ENCODE measurements around the gene CEP170. TPM values are rescaled to one million over a fixed set of nuclear protein-coding genes. Genes with fewer than 3 reads are reported as not detected.

CEP170 gene
- total RNA-seq, 1 experiment from 2014 or later: 55.2 TPM

DNA sequence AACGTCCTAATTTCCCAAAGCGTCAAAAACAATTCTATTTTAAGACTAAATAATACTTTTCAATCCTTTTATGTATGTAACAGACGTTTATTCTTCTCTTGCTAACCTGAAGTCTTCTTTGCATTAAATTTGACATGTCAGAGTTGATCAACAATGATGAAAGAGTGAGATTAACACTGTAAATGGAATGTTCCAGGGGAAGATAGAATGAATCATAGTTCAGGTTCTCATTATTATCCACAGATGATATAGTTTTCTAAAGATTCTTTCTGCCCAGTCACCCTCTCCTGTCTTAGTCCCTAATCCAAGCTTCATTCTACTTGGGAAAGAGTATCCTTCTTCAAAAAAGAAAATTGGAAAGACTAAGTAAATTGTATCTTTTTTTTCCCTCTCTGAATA lies 39.6 kb upstream of the CEP170 start:
- POLR2A ChIA-PET: no interaction called here
- no peak for ATAC-seq

GRCh38 chr1:243293941-243294722 lies 39.1 kb upstream of the CEP170 start:
- no TSS peak for BruUV-seq (replicated peaks)
- ChIA-PET CTCF (no interaction called here), RAD21 (ENCODE audit: low non-redundant PET in 1 of 2, low total read pairs in 2 of 2, uncharacterized antibody in 2 of 2, unreplicated experiment in 2 of 2) (no interaction called here), POLR2A (no interaction called here)
- Histone ChIP-seq H3K9me3 (ENCODE audit: control insufficient read depth in 1 of 2, insufficient read depth in 1 of 2, low read depth in 1 of 2, low read length in 2 of 2) (no peaks in the 10 kb centered on the region), H3K36me3 (ENCODE audit: control insufficient read depth in 1 of 2, insufficient read depth in 2 of 2, low read length in 2 of 2) (0 out of 4 replicates have a peak, but pooled peaks cover 0 to 3% of the 10 kb centered on the region in 2 experiments), H3K4me3 (replicated peaks in 1 of 2; ENCODE audit: low read depth in 1 of 2, low read length in 2 of 2) (no peak overlapping the region), H3K4me2 (ENCODE audit: low read length) (no peak overlapping the region), H3K4me1 (ENCODE audit: control insufficient read depth in 1 of 2, insufficient read depth in 2 of 2, low read length in 2 of 2) (no peaks in the 10 kb centered on the region), H3K9me2 (ENCODE audit: insufficient read depth) (no peaks in the 10 kb centered on the region), H3K79me2 (ENCODE audit: insufficient read depth, low read length) (no peaks in the 10 kb centered on the region), H3K9ac (ENCODE audit: low read length) (no peak overlapping the region), H2AFZ (ENCODE audit: low read depth, low read length, poor library complexity, severe bottlenecking) (no peak overlapping the region), H3K27me3 (ENCODE audit: insufficient read depth, low read length) (no peaks in the 10 kb centered on the region), H4K20me1 (ENCODE audit: insufficient read depth) (no peaks in the 10 kb centered on the region), H3K27ac (ENCODE audit: low read depth, low read length) (no peak overlapping the region)
- no peak for DNase-seq (ENCODE audit: low read depth, low spot score)
- intact Hi-C loops (cut with micrococcal nuclease): no loop called here
- no peak for ATAC-seq
- no peak for TF ChIP-seq FOSL1 (IDR thresholded peaks at IDR 0.05; ENCODE audit: low read depth)
- no peak for TF ChIP-seq ZFX (IDR thresholded peaks at IDR 0.05)
- no peak for TF ChIP-seq SIN3A (IDR thresholded peaks at IDR 0.05; ENCODE audit: low read depth)
- no peak for TF ChIP-seq CEBPB (IDR thresholded peaks at IDR 0.05; ENCODE audit: low read depth)
- no peak for TF ChIP-seq RAD21 (IDR thresholded peaks at IDR 0.05; ENCODE audit: low read depth)
- no peak for TF ChIP-seq EZH2 (IDR thresholded peaks at IDR 0.05)
- TF ChIP-seq EGR1 (IDR thresholded peaks at IDR 0.05; ENCODE audit: low read depth): no peak
- TF ChIP-seq ATF3 (IDR thresholded peaks at IDR 0.05): no peak
- no peak for TF ChIP-seq EZH2phosphoT487 (IDR thresholded peaks at IDR 0.05; ENCODE audit: borderline replicate concordance)
- TF ChIP-seq SP1 (IDR thresholded peaks at IDR 0.05; ENCODE audit: low read depth): no peak
- TF ChIP-seq POLR2A (IDR thresholded peaks at IDR 0.05; ENCODE audit: borderline replicate concordance, extremely low read depth, insufficient read depth, insufficient read length): no peak

More for the DNA sequence above, 39.6 kb upstream of the CEP170 start:
- no peaks in the 10 kb centered on the region for H3K27me3 ChIP-seq (ENCODE audit: insufficient read depth, low read length)
- 0 out of 4 replicates have a peak, but pooled peaks cover 0 to 3% of the 10 kb centered on the region in 2 experiments for H3K36me3 ChIP-seq (ENCODE audit: control insufficient read depth in 1 of 2, insufficient read depth in 2 of 2, low read length in 2 of 2)
- no peaks in the 10 kb centered on the region for H3K79me2 ChIP-seq (ENCODE audit: insufficient read depth, low read length)
- no peak overlapping the region for H3K4me2 ChIP-seq (ENCODE audit: low read length)
- ChIA-PET RAD21 (ENCODE audit: low non-redundant PET in 1 of 2, low total read pairs in 2 of 2, uncharacterized antibody in 2 of 2, unreplicated experiment in 2 of 2) (no interaction called here), CTCF (no interaction called here)
- intact Hi-C loops (cut with micrococcal nuclease): no loop called here
- TF ChIP-seq CEBPB (IDR thresholded peaks at IDR 0.05; ENCODE audit: low read depth) (no peak), TCF7L2 (IDR thresholded peaks at IDR 0.05; ENCODE audit: borderline replicate concordance, extremely low read depth, insufficient read depth, insufficient read length) (no peak), FOSL1 (IDR thresholded peaks at IDR 0.05; ENCODE audit: low read depth) (no peak), POLR2A (IDR thresholded peaks at IDR 0.05; ENCODE audit: borderline replicate concordance, extremely low read depth, insufficient read depth, insufficient read length) (no peak), ELF1 (IDR thresholded peaks at IDR 0.05; ENCODE audit: borderline replicate concordance, low read depth) (no peak), ZFX (IDR thresholded peaks at IDR 0.05) (no peak)
- TF ChIP-seq, protein P1, sequence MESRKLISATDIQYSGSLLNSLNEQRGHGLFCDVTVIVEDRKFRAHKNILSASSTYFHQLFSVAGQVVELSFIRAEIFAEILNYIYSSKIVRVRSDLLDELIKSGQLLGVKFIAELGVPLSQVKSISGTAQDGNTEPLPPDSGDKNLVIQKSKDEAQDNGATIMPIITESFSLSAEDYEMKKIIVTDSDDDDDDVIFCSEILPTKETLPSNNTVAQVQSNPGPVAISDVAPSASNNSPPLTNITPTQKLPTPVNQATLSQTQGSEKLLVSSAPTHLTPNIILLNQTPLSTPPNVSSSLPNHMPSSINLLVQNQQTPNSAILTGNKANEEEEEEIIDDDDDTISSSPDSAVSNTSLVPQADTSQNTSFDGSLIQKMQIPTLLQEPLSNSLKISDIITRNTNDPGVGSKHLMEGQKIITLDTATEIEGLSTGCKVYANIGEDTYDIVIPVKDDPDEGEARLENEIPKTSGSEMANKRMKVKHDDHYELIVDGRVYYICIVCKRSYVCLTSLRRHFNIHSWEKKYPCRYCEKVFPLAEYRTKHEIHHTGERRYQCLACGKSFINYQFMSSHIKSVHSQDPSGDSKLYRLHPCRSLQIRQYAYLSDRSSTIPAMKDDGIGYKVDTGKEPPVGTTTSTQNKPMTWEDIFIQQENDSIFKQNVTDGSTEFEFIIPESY (IDR thresholded peaks at IDR 0.05; ENCODE audit: extremely low read depth, insufficient replicate concordance, low read length): no peak
- no peak overlapping the region for H3K4me3 ChIP-seq (replicated peaks in 1 of 2; ENCODE audit: low read depth in 1 of 2, low read length in 2 of 2)
- H4K20me1 ChIP-seq (ENCODE audit: insufficient read depth): no peaks in the 10 kb centered on the region
- no peaks in the 10 kb centered on the region for H3K9me3 ChIP-seq (ENCODE audit: control insufficient read depth in 1 of 2, insufficient read depth in 1 of 2, low read depth in 1 of 2, low read length in 2 of 2)
- H3K27ac ChIP-seq (ENCODE audit: low read depth, low read length): no peak overlapping the region
- H3K9me2 ChIP-seq (ENCODE audit: insufficient read depth): no peaks in the 10 kb centered on the region
- H2AFZ ChIP-seq (ENCODE audit: low read depth, low read length, poor library complexity, severe bottlenecking): no peak overlapping the region
- BruUV-seq (replicated peaks): no TSS peak
- DNase-seq (ENCODE audit: low read depth, low spot score): no peak
- no peak overlapping the region for H3K9ac ChIP-seq (ENCODE audit: low read length)
- no peaks in the 10 kb centered on the region for H3K4me1 ChIP-seq (ENCODE audit: control insufficient read depth in 1 of 2, insufficient read depth in 2 of 2, low read length in 2 of 2)
